GM19372 (cell line): ENCODE results near the gene ATP12A.
"Not testable (repeated sequence)": the region's sequence is repeated elsewhere in the genome, so short reads cannot be mapped to it uniquely, and the experiment has no call there.

Source experiments
- ATAC-seq: cut with Tn5 transposase; IDR thresholded peaks from one replicate; pipeline ENCODE4 v1.9.1; 2021; ENCODE audit warnings: mild to moderate bottlenecking, low read depth, moderate library complexity; ENCODE audit not compliant: unreplicated experiment

The ATP12A gene

DNA sequence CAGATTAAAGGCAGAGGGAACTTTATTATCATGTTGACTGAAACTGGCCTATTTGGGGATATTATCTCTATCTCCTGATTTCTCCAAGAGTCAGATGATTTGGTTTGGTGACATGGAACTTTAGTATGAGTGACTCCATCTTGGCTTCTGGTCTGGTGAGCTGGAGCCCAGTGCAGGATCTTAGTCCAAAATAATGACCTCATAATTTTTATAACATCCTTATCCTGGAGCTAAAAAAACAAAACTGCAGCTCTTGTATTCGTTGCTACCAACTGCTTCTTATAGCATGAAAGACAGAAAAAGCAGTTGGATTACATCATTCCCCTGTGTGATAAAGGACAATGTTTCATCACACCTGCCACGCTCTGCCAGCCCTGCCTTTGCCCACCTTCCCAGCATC lies 44.5 kb downstream of the ATP12A start:
- ATAC-seq = no peak

DNA sequence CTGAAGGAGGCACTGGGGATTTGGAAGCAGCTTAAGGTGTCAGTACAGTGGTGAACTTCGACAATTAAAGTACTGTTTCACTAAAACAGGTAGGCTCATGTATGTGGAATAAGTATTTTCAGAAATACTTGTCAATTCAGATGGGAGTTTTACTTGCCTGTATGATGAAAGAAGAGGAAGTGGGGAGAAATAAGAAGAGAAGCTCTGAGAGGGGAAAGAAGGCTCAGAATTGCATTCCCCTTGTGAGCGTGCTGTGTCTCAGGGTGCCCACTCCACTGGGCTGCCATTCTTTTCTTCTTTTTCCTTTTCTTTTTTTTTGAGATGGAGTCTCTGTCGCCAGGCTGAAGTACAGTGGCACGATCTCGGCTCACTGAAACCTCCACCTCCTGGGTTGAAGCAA lies 45.2 kb downstream of the ATP12A start:
- no peak for ATAC-seq

DNA sequence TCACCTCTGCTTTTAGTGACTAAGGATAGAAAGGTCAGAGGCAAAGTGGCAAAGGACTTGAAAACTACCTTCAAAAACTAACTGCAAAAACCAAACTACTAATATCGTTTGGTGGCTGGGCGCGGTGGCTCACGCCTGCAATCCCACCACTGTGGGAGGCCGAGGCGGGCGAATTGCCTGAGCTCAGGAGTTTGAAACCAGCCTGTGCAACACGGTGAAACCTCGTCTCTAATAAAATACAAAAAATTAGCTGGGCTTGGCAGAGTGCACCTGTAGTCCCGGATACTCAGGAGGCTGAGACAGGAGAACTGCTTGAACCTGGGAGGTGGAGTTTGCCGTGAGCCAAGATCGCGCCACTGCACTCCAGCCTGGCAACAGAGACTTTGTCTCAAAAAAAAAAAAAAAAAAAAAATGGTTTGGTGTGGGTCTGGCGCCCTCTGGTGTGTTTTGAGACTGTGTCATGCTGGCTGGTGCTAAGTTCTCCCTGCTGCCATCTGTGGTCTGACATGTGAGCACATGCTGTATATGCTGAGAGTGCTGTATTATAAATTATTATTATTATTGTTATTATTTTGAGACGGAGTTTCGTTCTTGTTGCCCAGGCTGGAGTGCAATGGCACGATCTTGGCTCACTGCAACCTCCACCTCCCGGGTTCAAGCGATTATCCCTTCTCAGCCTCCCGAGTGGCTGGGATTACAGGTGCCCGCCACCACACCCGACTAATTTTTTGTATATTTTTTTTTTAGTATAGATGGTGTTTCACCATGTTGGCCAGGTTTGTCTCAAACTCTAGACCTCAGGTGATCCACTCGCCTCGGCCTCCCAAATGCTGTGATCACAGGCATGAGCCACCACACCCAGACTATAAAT lies 47.8 kb downstream of the ATP12A start:
- peak; percentile 63 for ATAC-seq

DNA sequence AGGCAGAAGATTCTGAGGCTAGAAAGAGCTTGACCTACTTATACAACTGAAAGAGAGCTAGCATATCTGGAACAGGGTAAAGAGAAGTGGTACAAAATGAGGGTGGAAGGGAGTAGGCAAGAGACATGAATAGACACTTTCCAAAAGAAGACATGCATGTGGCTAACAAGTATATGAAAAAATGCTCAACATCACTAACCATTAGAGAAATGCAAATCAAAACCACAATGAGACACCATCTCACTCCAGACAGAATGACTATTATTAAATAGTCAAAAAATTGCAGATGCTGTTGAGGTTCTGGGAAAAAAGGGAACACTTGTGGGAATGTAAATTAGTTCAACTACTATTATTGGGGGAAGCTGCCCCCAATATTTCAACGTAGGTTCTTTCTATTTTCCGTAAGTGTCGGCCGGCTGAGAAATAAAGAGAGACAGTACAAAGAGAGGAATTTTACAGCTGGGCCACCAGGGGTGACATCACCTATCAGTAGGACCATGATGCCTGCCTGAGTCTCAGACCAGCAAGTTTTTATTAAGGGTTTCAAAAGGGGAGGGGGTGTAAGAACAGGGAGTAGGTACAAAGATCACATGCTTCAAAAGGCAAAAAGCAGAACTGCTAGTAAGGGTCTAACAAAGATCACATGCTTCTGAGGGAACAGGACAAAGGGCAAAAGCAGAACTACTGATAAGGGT lies 50.8 kb downstream of the ATP12A start:
- not testable (repeated sequence) for ATAC-seq

DNA sequence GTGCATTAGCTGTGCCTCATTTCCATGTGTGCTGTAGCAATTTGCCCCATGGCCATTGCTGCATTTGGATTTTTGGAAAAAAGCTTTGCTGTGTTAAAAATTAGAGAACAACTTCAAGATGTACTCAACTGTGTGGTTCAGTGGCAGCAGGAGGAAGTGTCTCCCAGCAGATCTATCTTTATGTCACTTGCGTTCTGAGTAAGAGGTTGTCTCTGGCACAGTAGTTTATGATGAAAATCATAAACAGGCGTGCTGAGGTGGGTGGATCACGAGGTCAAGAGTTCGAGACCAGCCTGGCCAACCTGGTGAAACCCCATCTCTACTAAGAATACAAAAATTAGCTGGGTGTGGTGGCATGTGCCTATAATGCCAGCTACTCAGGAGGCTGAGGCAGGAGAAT lies 54.7 kb downstream of the ATP12A start:
- no peak for ATAC-seq

GRCh38 chr13:24737042-24737441 lies 56.8 kb downstream of the ATP12A start:
- ATAC-seq = no peak

GRCh38 chr13:24738366-24738847 lies 58.2 kb downstream of the ATP12A start:
- no peak for ATAC-seq

DNA sequence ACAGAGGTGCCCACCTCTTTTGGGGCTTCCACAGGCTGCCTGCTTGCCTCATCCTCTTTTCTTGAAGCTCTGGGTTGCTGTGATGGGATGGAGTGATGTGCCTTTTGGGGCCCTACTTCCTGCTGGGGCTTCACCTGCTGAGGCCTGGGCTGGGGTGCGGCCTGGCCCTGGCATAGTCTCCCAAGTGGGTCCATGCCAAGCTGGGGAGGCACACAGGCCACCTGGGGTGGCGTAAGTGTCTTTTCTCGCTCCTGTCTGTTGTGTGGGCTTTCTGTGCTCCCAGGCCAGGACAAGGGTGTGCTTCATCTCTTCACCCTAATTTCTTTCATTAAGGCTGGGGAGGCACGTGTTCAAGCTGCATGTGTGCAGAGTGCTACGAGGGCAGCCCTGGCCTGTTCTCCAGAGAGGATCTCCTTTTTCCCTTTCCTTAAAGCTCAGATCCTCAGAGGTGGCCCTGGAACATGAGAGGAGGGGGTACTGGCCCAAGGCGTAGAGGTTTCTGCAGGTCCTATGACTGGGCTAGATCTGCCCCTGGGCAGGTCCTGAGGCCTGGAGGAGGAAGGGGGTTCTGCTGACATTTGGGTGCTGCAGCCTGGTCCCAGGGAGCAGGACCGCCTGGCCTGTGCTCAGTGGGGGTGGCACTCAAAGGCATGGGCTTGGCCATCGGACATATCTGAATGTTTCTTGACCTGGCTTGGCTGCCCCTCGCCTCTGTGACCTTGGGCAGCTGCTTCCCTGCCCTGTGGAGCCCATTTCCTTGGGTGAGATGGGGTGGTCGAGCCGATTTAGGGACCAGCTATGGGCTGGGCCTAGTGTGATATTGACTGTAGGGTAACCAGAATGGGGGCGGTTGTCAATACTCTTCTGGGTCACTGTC lies 60.0 kb downstream of the ATP12A start:
- no peak for ATAC-seq

- ATAC-seq = no peak
Observed at GRCh38 chr13:24741016-24741662, 60.9 kb downstream of the ATP12A start.

- no peak for ATAC-seq
Observed at GRCh38 chr13:24741791-24742190, 61.6 kb downstream of the ATP12A start.

GRCh38 chr13:24742294-24742693 lies 62.1 kb downstream of the ATP12A start:
- no peak for ATAC-seq

- ATAC-seq = no peak
Observed at GRCh38 chr13:24742977-24743376, 62.8 kb downstream of the ATP12A start.

GRCh38 chr13:24744247-24744646 lies 64.0 kb downstream of the ATP12A start:
- ATAC-seq = no peak

DNA sequence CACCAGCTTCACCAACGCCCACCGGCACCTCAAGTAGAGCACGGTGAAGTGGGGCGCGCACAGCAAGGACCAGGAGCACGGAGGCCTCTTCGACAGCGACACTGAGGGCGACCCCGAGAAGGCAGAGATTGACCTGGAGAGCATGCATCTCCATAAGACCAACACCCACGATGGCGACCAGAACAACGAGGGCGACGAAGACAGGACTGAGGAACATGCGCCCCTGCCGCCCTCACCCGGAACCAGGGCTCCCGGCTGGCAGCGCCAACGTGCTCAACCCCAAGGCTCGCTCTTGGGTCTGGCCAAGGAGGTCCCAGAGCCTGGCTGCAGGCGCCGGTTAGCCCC lies 65.3 kb downstream of the ATP12A start:
- ATAC-seq = no peak

- ATAC-seq = no peak
Observed at GRCh38 chr13:24745861-24746617, 65.8 kb downstream of the ATP12A start.

DNA sequence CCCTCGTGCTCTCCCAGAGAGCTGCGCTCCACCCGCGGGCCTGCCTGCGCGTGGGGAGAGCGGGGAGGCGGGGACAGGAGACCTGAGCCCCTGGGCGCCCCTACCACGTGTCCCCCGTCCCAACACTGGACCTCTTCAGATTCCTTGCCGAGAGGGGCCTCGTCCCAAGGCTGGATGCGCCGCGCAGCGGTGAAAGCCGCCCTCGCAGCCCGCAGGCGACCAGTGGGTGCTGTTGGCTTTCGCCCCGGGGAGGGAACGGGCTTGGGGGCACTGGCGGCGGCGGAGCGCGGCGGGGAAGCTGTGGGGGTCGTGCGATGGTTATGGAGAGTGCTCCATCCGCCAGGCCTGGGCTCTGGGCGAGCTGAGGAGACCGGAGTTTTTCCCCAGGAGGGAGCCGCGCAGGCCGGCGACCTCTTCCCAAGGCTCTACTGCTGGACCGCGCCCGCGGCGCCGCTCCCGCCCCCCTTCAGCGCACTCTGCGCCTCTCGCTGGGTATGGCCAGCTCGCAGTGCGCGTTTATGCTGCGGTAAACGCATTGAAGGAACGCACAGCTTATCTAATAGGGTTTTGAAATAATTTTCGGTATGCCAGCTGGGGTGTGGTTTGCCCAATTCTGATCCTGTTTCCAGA lies 66.5 kb downstream of the ATP12A start:
- no peak for ATAC-seq

- ATAC-seq = no peak
Observed at GRCh38 chr13:24747248-24748060, 67.2 kb downstream of the ATP12A start.

- no peak for ATAC-seq
Observed at GRCh38 chr13:24748061-24748400, 67.8 kb downstream of the ATP12A start.

- no peak for ATAC-seq
Observed at GRCh38 chr13:24759197-24759596, 79.0 kb downstream of the ATP12A start.
